SHP77 treated with DMSO at 0.1 percent for 48 hours (cell line): ENCODE data around the gene CYLC1.

Source experiments
- DNase-seq: peaks from one replicate; lab custom pipeline; 2025; lab: John Stamatoyannopoulos, UW

CYLC1 gene

GRCh38 chrX:83860846-83861245 is at the start of gene CYLC1:
Gene CYLC1, plus strand, starts transcription at chrX:83861146. Its CDS starts 37 bp downstream, at chrX:83861183.
- DNase-seq, result no peak

GRCh38 chrX:83819304-83819703 is 41.6 kb upstream of the CYLC1 start:
- peak; percentile 6 for DNase-seq

GRCh38 chrX:83829874-83830273 is 31.1 kb upstream of the CYLC1 start:
- DNase-seq, result no peak

GRCh38 chrX:83845397-83845796 is 15.5 kb upstream of the CYLC1 start:
- no peak for DNase-seq

- DNase-seq, result no peak
These were observed 13.6 kb upstream of the CYLC1 start for GRCh38 chrX:83847339-83847738.

- DNase-seq, result no peak
These were observed 27.6 kb downstream of the CYLC1 start for GRCh38 chrX:83888585-83888984.

GRCh38 chrX:83892433-83892832 is 31.5 kb downstream of the CYLC1 start:
- DNase-seq, result no peak

- DNase-seq, result no peak
These were observed 46.0 kb downstream of the CYLC1 start for GRCh38 chrX:83906921-83907320.

- peak; percentile 4 for DNase-seq
These were observed 55.6 kb downstream of the CYLC1 start for GRCh38 chrX:83916525-83916924.

- no peak for DNase-seq
These were observed 73.3 kb downstream of the CYLC1 start for GRCh38 chrX:83934220-83934619.
